GM23338 (cell line): ENCODE measurements around the gene PRSS33. TPM values are rescaled to one million over a fixed set of nuclear protein-coding genes. Genes with fewer than 3 reads are reported as not detected.

Experiments
- JUNB ChIP-seq: IDR thresholded peaks from one replicate; pipeline ENCODE4 v1.6.1; 2016; ENCODE audit warnings: antibody characterized with exemption; ENCODE audit not compliant: unreplicated experiment
- NANOG ChIP-seq: IDR thresholded peaks from 2 replicates; pipeline ENCODE4 v1.6.1; 2016; ENCODE audit warnings: antibody characterized with exemption, borderline replicate concordance
- POLR2AphosphoS5 ChIP-seq: IDR thresholded peaks from 2 replicates; pipeline ENCODE4 v1.6.1; 2016; ENCODE audit warnings: antibody characterized with exemption, low read depth
- ZNF114 ChIP-seq: fragments of 250-450 bp; sonication (Bioruptor Pico); IDR thresholded peaks from 2 replicates; pipeline ENCODE4 v1.5.0; 2020; ENCODE audit warnings: mild to moderate bottlenecking, moderate library complexity
- ZNF331 ChIP-seq: fragments of 250-450 bp; sonication (Bioruptor Pico); IDR thresholded peaks from 2 replicates; pipeline ENCODE4 v1.5.0; 2020; ENCODE audit warnings: low read depth, mild to moderate bottlenecking, moderate library complexity
- ZNF462 ChIP-seq: fragments of 250-450 bp; sonication (Bioruptor Pico); IDR thresholded peaks from 2 replicates; pipeline ENCODE4 v1.5.0; 2020; ENCODE audit warnings: mild to moderate bottlenecking, moderate library complexity
- polyA plus RNA-seq: library from polyadenylated mRNA; unstranded; fragments of >200 nt; fragmentation: Nextera tagmentation; extraction: Ambion mirVana; gene quantifications from 2 replicates; pipeline ENCODE4 v1.2.1, GENCODE V29; 2016
- small RNA-seq: library from RNA; depleted of rRNA; stranded (forward); fragments of <200 nt; gene quantifications from one replicate; pipeline ENCODE3, GENCODE V24; 2014; ENCODE audit warnings: low replicate concordance
- total RNA-seq: library from RNA; depleted of rRNA; stranded (reverse); fragments of >200 nt; shearing (Covaris generic); gene quantifications from 2 replicates; pipeline ENCODE4 v1.2.3, GENCODE V29; 2014; rRNA removed

The PRSS33 gene
- total and polyA plus RNA-seq, 2 experiments from 2014 or later: 0.24 to 1.4 TPM

DNA sequence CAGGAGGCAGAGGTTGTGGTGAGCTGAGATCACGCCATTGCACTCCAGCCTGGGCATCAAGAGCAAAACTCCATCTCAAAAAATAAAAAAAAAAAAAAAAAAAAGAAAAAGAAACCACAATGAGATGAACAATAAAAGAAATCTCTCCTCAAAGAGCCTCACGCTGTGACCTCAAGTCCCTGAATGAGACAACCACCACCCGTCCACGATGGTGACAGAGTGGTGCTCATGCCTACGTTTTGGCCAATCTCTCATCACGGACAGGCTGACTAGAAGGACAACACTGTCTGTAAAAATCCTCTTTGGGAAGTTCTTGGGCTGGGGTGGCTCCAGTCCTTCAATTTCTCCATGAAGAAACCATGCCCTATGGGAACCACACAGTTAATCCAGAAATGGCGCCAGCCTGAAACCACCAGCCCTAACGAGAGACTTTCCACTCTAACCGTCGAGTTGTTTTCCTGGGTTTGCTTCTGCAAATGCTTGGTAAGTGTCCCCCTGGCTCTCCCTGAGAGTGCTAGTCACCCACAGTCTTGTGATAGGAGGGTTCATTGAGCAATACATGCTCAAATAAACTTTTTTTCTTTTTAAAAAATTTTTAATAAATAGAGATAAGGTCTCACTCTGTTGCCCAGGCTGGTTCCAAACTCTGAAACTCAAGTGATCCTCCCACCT lies 52.4 kb downstream of the PRSS33 start (continued):
- TF ChIP-seq ZNF462 (CRISPR knock-in tag) (no peak), JUNB (no peak), ZNF331 (CRISPR knock-in tag) (no peak), ZNF114 (no peak), NANOG (no peak), POLR2AphosphoS5 (no peak)

Small RNA genes lying within 50 kb of the gene (small RNA-seq; reads per million reads assigned to genes)
- 0.07 reads per million for gene SNORA3C

Other genes with a start within 250 kb of the PRSS33 start
- 24.9 and 25.8 TPM in 2 replicates for gene PDPK1, start 249.5 kb downstream of the PRSS33 start, total RNA-seq
- gene PDPK1, start 249.5 kb downstream of the PRSS33 start, polyA plus RNA-seq: 13.1 and 19.3 TPM in 2 replicates
- gene KCTD5, start 105.0 kb downstream of the PRSS33 start, total RNA-seq: 26.1 and 31.8 TPM in 2 replicates
- 18.5 and 19.7 TPM in 2 replicates for gene KCTD5, start 105.0 kb downstream of the PRSS33 start, polyA plus RNA-seq
- gene PRSS27, start 67.3 kb downstream of the PRSS33 start, total RNA-seq: 0.85 and 1.6 TPM in 2 replicates
- gene PRSS27, start 67.3 kb downstream of the PRSS33 start, polyA plus RNA-seq: 0.73 and 1.1 TPM in 2 replicates
- gene SRRM2, start 34.9 kb downstream of the PRSS33 start, total RNA-seq: 253 and 308 TPM in 2 replicates
- gene SRRM2, start 34.9 kb downstream of the PRSS33 start, polyA plus RNA-seq: 893 and 928 TPM in 2 replicates
- 278 and 696 TPM in 2 replicates for gene ELOB, start 10.3 kb downstream of the PRSS33 start, total RNA-seq
- gene ELOB, start 10.3 kb downstream of the PRSS33 start, polyA plus RNA-seq: 756 and 851 TPM in 2 replicates
- not detected in 2 replicates for gene PRSS41, start 10.9 kb upstream of the PRSS33 start, total RNA-seq
- not detected in 2 replicates for gene PRSS41, start 10.9 kb upstream of the PRSS33 start, polyA plus RNA-seq
- gene PRSS21, start 29.7 kb upstream of the PRSS33 start, total RNA-seq: 1.1 and 2.4 TPM in 2 replicates
- gene PRSS21, start 29.7 kb upstream of the PRSS33 start, polyA plus RNA-seq: 3.1 and 4.0 TPM in 2 replicates
- gene ZG16B, start 42.7 kb upstream of the PRSS33 start, total RNA-seq: not detected in 2 replicates
- gene ZG16B, start 42.7 kb upstream of the PRSS33 start, polyA plus RNA-seq: not detected in 2 replicates
- 2.0 and 4.6 TPM in 2 replicates for gene PRSS22, start 70.6 kb upstream of the PRSS33 start, total RNA-seq
- gene PRSS22, start 70.6 kb upstream of the PRSS33 start, polyA plus RNA-seq: 1.3 and 2.1 TPM in 2 replicates
- gene FLYWCH2, start 95.7 kb upstream of the PRSS33 start, total RNA-seq: 45.0 and 48.7 TPM in 2 replicates
- gene FLYWCH2, start 95.7 kb upstream of the PRSS33 start, polyA plus RNA-seq: 30.9 and 38.6 TPM in 2 replicates
- gene FLYWCH1, start 124.4 kb upstream of the PRSS33 start, total RNA-seq: 22.9 and 29.3 TPM in 2 replicates
- 6.0 and 7.5 TPM in 2 replicates for gene FLYWCH1, start 124.4 kb upstream of the PRSS33 start, polyA plus RNA-seq
- 16.1 and 17.6 TPM in 2 replicates for gene KREMEN2, start 176.7 kb upstream of the PRSS33 start, total RNA-seq
- 4.7 and 4.9 TPM in 2 replicates for gene KREMEN2, start 176.7 kb upstream of the PRSS33 start, polyA plus RNA-seq
- gene PAQR4, start 181.8 kb upstream of the PRSS33 start, total RNA-seq: 17.7 and 29.3 TPM in 2 replicates
- gene PAQR4, start 181.8 kb upstream of the PRSS33 start, polyA plus RNA-seq: 7.0 and 8.8 TPM in 2 replicates
- 82.1 and 100 TPM in 2 replicates for gene PKMYT1, start 192.9 kb upstream of the PRSS33 start, total RNA-seq
- gene PKMYT1, start 192.9 kb upstream of the PRSS33 start, polyA plus RNA-seq: 90.9 and 104 TPM in 2 replicates
- 1.0 and 3.0 TPM in 2 replicates for gene CLDN9, start 225.4 kb upstream of the PRSS33 start, total RNA-seq
- 1.3 and 1.8 TPM in 2 replicates for gene CLDN9, start 225.4 kb upstream of the PRSS33 start, polyA plus RNA-seq
- gene CLDN6, start 230.6 kb upstream of the PRSS33 start, total RNA-seq: 961 and 1,028 TPM in 2 replicates
- 537 and 551 TPM in 2 replicates for gene CLDN6, start 230.6 kb upstream of the PRSS33 start, polyA plus RNA-seq
- 78.0 and 100.0 TPM in 2 replicates for gene TNFRSF12A, start 232.8 kb upstream of the PRSS33 start, total RNA-seq
- gene TNFRSF12A, start 232.8 kb upstream of the PRSS33 start, polyA plus RNA-seq: 152 and 155 TPM in 2 replicates
- gene HCFC1R1, start 236.4 kb upstream of the PRSS33 start, total RNA-seq: 17.5 and 30.2 TPM in 2 replicates
- gene HCFC1R1, start 236.4 kb upstream of the PRSS33 start, polyA plus RNA-seq: 192 and 211 TPM in 2 replicates
- gene THOC6, start 236.5 kb upstream of the PRSS33 start, total RNA-seq: 71.4 and 86.6 TPM in 2 replicates
- gene THOC6, start 236.5 kb upstream of the PRSS33 start, polyA plus RNA-seq: 90.6 and 96.1 TPM in 2 replicates
- 17.5 and 18.4 TPM in 2 replicates for gene BICDL2, start 249.4 kb upstream of the PRSS33 start, total RNA-seq
- gene BICDL2, start 249.4 kb upstream of the PRSS33 start, polyA plus RNA-seq: 12.7 and 13.4 TPM in 2 replicates